Neural cell (in vitro differentiated cells): ENCODE data around the gene TNFAIP1. TPM values are rescaled to one million over a fixed set of nuclear protein-coding genes. Genes with fewer than 3 reads are reported as not detected.

Source experiments
- H2AFZ ChIP-seq: fragments of 200-600, 300-800 bp; sonication (generic), shearing (Covaris generic); 2 replicates; pipeline ENCODE4 v1.6.0; 2014; ENCODE audit warnings: low read depth, mild to moderate bottlenecking, antibody characterized with exemption, low read length, moderate library complexity
- H3F3A ChIP-seq: fragments of 200-600 bp; shearing (Covaris generic); 2 replicates; pipeline ENCODE4 v1.6.1; 2016; ENCODE audit warnings: mild to moderate bottlenecking, moderate library complexity, mixed read lengths, antibody characterized with exemption, low read length; ENCODE audit not compliant: insufficient read depth, poor library complexity, severe bottlenecking
- H3K27ac ChIP-seq: fragments of 200-600, 300-800 bp; sonication (generic), shearing (Covaris generic); 2 replicates; pipeline ENCODE4 v1.5.1; 2014; ENCODE audit warnings: mild to moderate bottlenecking, low read length, moderate library complexity
- H3K27me3 ChIP-seq: fragments of 300-800, 200-600 bp; sonication (generic), shearing (Covaris generic); 2 replicates; pipeline ENCODE4 v1.6.0; 2014; ENCODE audit warnings: mild to moderate bottlenecking, low read depth, low read length, moderate library complexity; ENCODE audit not compliant: insufficient read depth
- H3K36me3 ChIP-seq: fragments of 300-800, 200-600 bp; sonication (generic), shearing (Covaris generic); 2 replicates; pipeline ENCODE4 v1.5.1; 2014; ENCODE audit warnings: mild to moderate bottlenecking, antibody characterized with exemption, low read length, moderate library complexity; ENCODE audit not compliant: insufficient read depth
- H3K4me2 ChIP-seq: fragments of 300-800, 200-600 bp; sonication (generic), shearing (Covaris generic); 2 replicates; pipeline ENCODE4 v1.6.0; 2014; ENCODE audit warnings: mild to moderate bottlenecking, low read length
- H3K4me3 ChIP-seq: fragments of 300-800, 200-600 bp; sonication (generic), shearing (Covaris generic); 2 replicates; pipeline ENCODE4 v1.5.1; 2014; ENCODE audit warnings: mild to moderate bottlenecking, low read length, moderate library complexity
- H3K79me2 ChIP-seq: fragments of 200-600 bp; shearing (Covaris generic); replicated peaks from 2 replicates; pipeline ENCODE4 v1.6.0; 2014; ENCODE audit warnings: mild to moderate bottlenecking, low read length, moderate library complexity; ENCODE audit not compliant: insufficient read depth
- H3K9ac ChIP-seq: fragments of 300-800, 200-600 bp; sonication (generic), shearing (Covaris generic); 2 replicates; pipeline ENCODE4 v1.6.1; 2016; ENCODE audit warnings: mild to moderate bottlenecking, low read length, mixed read lengths
- H3K9me2 ChIP-seq: fragments of 200-600 bp; shearing (Covaris generic); 2 replicates; pipeline ENCODE4 v1.6.1; 2016; ENCODE audit warnings: mild to moderate bottlenecking, low read length, mixed read lengths; ENCODE audit not compliant: insufficient read depth
- H3K9me3 ChIP-seq: fragments of 200-600, 300-800 bp; sonication (generic), shearing (Covaris generic); 2 replicates; pipeline ENCODE4 v1.6.1; 2016; ENCODE audit warnings: mild to moderate bottlenecking, mixed run types, low read length, moderate library complexity, mixed read lengths
- H4K20me1 ChIP-seq: fragments of 200-600 bp; shearing (Covaris generic); 2 replicates; pipeline ENCODE4 v1.6.1; 2016; ENCODE audit warnings: mild to moderate bottlenecking, mixed run types; ENCODE audit not compliant: insufficient read depth
- EP300 ChIP-seq: fragments of 450-650 bp; conservative IDR thresholded peaks from 2 replicates; pipeline ENCODE4 v1.6.1; 2014; ENCODE audit warnings: antibody characterized with exemption, mild to moderate bottlenecking, moderate library complexity; ENCODE audit not compliant: poor library complexity, severe bottlenecking
- MXI1 ChIP-seq: fragments of 450-650 bp; conservative IDR thresholded peaks from 2 replicates; pipeline ENCODE4 v1.6.1; 2014; ENCODE audit warnings: antibody characterized with exemption, mild to moderate bottlenecking; ENCODE audit not compliant: poor library complexity, severe bottlenecking
- POLR2AphosphoS5 ChIP-seq: IDR thresholded peaks from 2 replicates; pipeline ENCODE4 v1.6.1; 2012
- RAD21 ChIP-seq: fragments of 450-650 bp; conservative IDR thresholded peaks from 2 replicates; pipeline ENCODE4 v1.6.1; 2014; ENCODE audit warnings: antibody characterized with exemption, mild to moderate bottlenecking, moderate library complexity
- TAF1 ChIP-seq: IDR thresholded peaks from 2 replicates; pipeline ENCODE4 v1.6.1; 2012; ENCODE audit warnings: low read depth
- polyA plus RNA-seq: library from polyadenylated mRNA; depleted of rRNA; stranded (reverse); fragments of >200 nt; gene quantifications from 2 replicates; pipeline ENCODE4 v1.2.3, GENCODE V29; 2014
- TF ChIP-seq, protein P1 (sequence below): IDR thresholded peaks from 2 replicates; pipeline ENCODE4 v1.6.1; 2012; ENCODE audit warnings: borderline replicate concordance
- TF ChIP-seq, protein P2 (sequence below): fragments of 450-650 bp; IDR thresholded peaks from 2 replicates; pipeline ENCODE4 v1.5.1; 2014; ENCODE audit warnings: antibody characterized with exemption, mild to moderate bottlenecking, moderate library complexity; ENCODE audit not compliant: poor library complexity, severe bottlenecking

TNFAIP1 gene
- polyA plus RNA-seq, 1 donor from 2014 or later = 40.8 TPM

DNA sequence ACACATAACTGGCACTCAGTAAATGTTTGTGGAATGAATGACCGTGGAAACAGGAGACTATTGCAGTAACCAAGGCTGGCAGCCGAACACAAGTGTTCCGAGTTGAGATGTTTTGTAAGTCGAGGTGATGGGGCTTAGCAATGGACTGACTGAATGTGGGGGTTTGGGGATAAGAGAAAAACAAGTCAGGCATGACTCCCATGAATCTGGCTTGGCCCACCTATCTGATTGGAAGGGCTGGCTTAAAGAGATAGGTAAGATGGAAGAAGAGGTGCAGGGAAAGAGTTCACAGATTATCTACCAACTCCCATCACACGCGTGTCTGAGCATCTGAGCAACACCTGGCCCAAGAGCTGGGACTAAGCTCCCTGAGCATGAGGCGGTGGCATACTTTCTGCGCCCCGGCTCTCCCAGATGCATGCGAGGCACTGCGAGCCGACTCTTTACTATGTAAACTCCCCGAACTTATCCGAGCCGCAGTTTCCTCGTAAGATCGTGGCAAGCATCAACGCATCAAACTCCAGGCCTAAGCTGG lies 828 bp upstream of the TNFAIP1 start:
- Histone ChIP-seq H2AFZ (peak overlapping the region; percentile 61), H3K9ac (peak overlapping the region; percentile 87), H3K4me2 (peak overlapping the region; percentile 99), H3F3A (no peaks in the 10 kb centered on the region), H4K20me1 (no peaks in the 10 kb centered on the region), H3K9me2 (no peaks in the 10 kb centered on the region), H3K9me3 (no peaks in the 10 kb centered on the region), H3K27ac (peak overlapping the region; percentile 94), H3K27me3 (no peaks in the 10 kb centered on the region), H3K79me2 (peaks cover 53% of the 10 kb centered on the region), H3K4me3 (peak overlapping the region; percentile 88), H3K36me3 (no peaks in the 10 kb centered on the region)
- TF ChIP-seq TAF1 (no peak), MXI1 (no peak)

DNA sequence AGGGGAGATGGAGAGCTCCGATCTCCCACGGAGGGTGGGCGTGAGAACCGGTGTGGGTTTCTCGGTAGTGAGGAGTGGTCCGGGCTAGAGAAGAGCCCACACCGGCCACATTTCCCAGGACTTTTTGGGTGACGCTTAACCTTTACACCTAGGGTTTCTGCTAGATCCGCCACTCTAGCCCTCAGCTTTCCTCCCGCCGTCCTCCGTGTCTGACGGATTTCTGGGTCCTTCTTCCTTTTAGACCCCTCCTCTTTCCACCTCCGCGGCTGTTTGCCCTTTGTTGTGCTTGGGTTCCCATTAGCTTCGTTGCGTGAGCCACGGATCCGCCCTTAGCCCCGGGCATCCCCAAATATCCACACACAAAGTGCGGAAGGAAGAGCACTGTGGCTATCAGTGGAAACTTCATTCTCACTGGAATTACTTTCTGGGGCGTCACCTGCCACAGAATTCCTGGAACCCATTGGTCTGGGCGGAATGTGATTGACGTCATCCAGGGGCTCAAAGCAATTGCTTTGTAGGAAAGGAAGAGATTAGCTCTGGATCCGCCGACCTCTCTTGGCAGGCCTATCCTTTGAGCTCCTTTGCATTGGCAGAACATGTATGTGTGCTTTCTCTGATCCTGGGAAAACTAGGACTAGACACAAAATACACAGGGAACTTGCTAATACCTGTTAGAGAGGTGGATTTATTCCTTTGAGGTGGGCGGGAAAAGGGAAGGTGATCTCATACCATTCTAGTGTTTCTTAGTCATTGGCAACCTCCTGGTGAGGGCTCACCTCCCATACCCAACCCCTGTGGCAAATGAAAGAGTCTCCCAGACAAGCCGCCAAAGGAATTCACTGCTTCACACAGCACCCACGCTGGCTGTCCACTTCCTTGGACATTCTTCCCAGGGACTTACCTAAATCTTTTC lies 654 bp downstream of the TNFAIP1 start:
- peak overlapping the region; percentile 36 for H2AFZ ChIP-seq

More for the DNA sequence above, 654 bp downstream of the TNFAIP1 start:
- Histone ChIP-seq H3K9me3 (no peaks in the 10 kb centered on the region), H3F3A (no peaks in the 10 kb centered on the region), H3K27me3 (no peaks in the 10 kb centered on the region), H3K9ac (peak overlapping the region; percentile 96), H4K20me1 (no peaks in the 10 kb centered on the region), H3K27ac (peak overlapping the region; percentile 94), H3K36me3 (no peaks in the 10 kb centered on the region), H3K4me3 (peak overlapping the region; percentile 88), H3K9me2 (no peaks in the 10 kb centered on the region), H3K79me2 (peaks cover 53% of the 10 kb centered on the region), H3K4me2 (peak overlapping the region; percentile 68)
- TF ChIP-seq EP300 (no peak), POLR2AphosphoS5 (peak; percentile 91), TAF1 (no peak), RAD21 (peak; percentile 15)
- TF ChIP-seq, protein P1, sequence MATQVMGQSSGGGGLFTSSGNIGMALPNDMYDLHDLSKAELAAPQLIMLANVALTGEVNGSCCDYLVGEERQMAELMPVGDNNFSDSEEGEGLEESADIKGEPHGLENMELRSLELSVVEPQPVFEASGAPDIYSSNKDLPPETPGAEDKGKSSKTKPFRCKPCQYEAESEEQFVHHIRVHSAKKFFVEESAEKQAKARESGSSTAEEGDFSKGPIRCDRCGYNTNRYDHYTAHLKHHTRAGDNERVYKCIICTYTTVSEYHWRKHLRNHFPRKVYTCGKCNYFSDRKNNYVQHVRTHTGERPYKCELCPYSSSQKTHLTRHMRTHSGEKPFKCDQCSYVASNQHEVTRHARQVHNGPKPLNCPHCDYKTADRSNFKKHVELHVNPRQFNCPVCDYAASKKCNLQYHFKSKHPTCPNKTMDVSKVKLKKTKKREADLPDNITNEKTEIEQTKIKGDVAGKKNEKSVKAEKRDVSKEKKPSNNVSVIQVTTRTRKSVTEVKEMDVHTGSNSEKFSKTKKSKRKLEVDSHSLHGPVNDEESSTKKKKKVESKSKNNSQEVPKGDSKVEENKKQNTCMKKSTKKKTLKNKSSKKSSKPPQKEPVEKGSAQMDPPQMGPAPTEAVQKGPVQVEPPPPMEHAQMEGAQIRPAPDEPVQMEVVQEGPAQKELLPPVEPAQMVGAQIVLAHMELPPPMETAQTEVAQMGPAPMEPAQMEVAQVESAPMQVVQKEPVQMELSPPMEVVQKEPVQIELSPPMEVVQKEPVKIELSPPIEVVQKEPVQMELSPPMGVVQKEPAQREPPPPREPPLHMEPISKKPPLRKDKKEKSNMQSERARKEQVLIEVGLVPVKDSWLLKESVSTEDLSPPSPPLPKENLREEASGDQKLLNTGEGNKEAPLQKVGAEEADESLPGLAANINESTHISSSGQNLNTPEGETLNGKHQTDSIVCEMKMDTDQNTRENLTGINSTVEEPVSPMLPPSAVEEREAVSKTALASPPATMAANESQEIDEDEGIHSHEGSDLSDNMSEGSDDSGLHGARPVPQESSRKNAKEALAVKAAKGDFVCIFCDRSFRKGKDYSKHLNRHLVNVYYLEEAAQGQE = peak; percentile 81
- TF ChIP-seq, protein P2, sequence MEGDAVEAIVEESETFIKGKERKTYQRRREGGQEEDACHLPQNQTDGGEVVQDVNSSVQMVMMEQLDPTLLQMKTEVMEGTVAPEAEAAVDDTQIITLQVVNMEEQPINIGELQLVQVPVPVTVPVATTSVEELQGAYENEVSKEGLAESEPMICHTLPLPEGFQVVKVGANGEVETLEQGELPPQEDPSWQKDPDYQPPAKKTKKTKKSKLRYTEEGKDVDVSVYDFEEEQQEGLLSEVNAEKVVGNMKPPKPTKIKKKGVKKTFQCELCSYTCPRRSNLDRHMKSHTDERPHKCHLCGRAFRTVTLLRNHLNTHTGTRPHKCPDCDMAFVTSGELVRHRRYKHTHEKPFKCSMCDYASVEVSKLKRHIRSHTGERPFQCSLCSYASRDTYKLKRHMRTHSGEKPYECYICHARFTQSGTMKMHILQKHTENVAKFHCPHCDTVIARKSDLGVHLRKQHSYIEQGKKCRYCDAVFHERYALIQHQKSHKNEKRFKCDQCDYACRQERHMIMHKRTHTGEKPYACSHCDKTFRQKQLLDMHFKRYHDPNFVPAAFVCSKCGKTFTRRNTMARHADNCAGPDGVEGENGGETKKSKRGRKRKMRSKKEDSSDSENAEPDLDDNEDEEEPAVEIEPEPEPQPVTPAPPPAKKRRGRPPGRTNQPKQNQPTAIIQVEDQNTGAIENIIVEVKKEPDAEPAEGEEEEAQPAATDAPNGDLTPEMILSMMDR = no peak
